HUES48 (cell line): ENCODE data around the gene MYADML2.
A peak's percentile ranks its signal among the peaks of the same experiment; 100 is the strongest.

Source experiments
- H3K27ac ChIP-seq: one replicate; pipeline ENCODE4 v1.7.0; 2013; ENCODE audit warnings: low read depth, low read length, inconsistent platforms
- H3K27me3 ChIP-seq: 2 replicates; pipeline ENCODE4 v1.6.1; 2013; ENCODE audit warnings: mild to moderate bottlenecking, low read length; ENCODE audit not compliant: control insufficient read depth, insufficient read depth
- H3K36me3 ChIP-seq: 2 replicates; pipeline ENCODE4 v1.6.1; 2013; ENCODE audit warnings: low read length; ENCODE audit not compliant: control insufficient read depth, insufficient read depth
- H3K4me1 ChIP-seq: 2 replicates; pipeline ENCODE4 v1.6.1; 2013; ENCODE audit warnings: mild to moderate bottlenecking, low read length; ENCODE audit not compliant: control insufficient read depth, insufficient read depth
- H3K4me3 ChIP-seq: 2 replicates; pipeline ENCODE4 v1.5.1; 2013; ENCODE audit warnings: mild to moderate bottlenecking, low read depth, low read length
- H3K9ac ChIP-seq: 2 replicates; pipeline ENCODE4 v1.6.1; 2013; ENCODE audit warnings: mild to moderate bottlenecking, low read depth, low read length, moderate library complexity
- H3K9me3 ChIP-seq: 2 replicates; pipeline ENCODE4 v1.6.1; 2013; ENCODE audit warnings: low read length; ENCODE audit not compliant: control insufficient read depth, insufficient read depth

Gene MYADML2

GRCh38 chr17:81931557-81932332, 15.3 kb downstream of the MYADML2 start:
- Histone ChIP-seq H3K27ac (no peak overlapping the region), H3K27me3 (peaks cover 12% of the 10 kb centered on the region; the same call in 1 of the 2 replicates), H3K4me3 (no peak overlapping the region), H3K9ac (no peak overlapping the region), H3K9me3 (no peaks in the 10 kb centered on the region), H3K36me3 (peaks cover 26% of the 10 kb centered on the region), H3K4me1 (no peaks in the 10 kb centered on the region)

GRCh38 chr17:81931189-81931556, 15.9 kb downstream of the MYADML2 start:
- no peak overlapping the region for H3K27ac ChIP-seq
- H3K4me3 ChIP-seq = no peak overlapping the region
- H3K4me1 ChIP-seq = peaks cover 2% of the 10 kb centered on the region; the same call in 1 of the 2 replicates
- no peak overlapping the region for H3K9ac ChIP-seq
- H3K27me3 ChIP-seq = peaks cover 12% of the 10 kb centered on the region; the same call in 1 of the 2 replicates
- H3K36me3 ChIP-seq = peaks cover 26% of the 10 kb centered on the region
- no peaks in the 10 kb centered on the region for H3K9me3 ChIP-seq

GRCh38 chr17:81930142-81931125, 16.6 kb downstream of the MYADML2 start:
- H3K4me1 ChIP-seq = peaks cover 7% of the 10 kb centered on the region; the same call in 1 of the 2 replicates
- H3K36me3 ChIP-seq = peaks cover 26% of the 10 kb centered on the region
- peaks cover 12% of the 10 kb centered on the region; the same call in 1 of the 2 replicates for H3K27me3 ChIP-seq
- no peak overlapping the region for H3K9ac ChIP-seq
- H3K27ac ChIP-seq = no peak overlapping the region
- H3K9me3 ChIP-seq = no peaks in the 10 kb centered on the region
- no peak overlapping the region for H3K4me3 ChIP-seq

GRCh38 chr17:81929253-81930141, 17.5 kb downstream of the MYADML2 start:
- Histone ChIP-seq H3K27me3 (peaks cover 12% of the 10 kb centered on the region; the same call in 1 of the 2 replicates), H3K36me3 (peaks cover 16% of the 10 kb centered on the region), H3K4me1 (peaks cover 15% of the 10 kb centered on the region), H3K4me3 (no peak overlapping the region), H3K9me3 (no peaks in the 10 kb centered on the region), H3K27ac (no peak overlapping the region), H3K9ac (no peak overlapping the region)

- Histone ChIP-seq H3K27ac (no peak overlapping the region), H3K9me3 (no peaks in the 10 kb centered on the region)
These were observed 18.3 kb downstream of the MYADML2 start for GRCh38 chr17:81928544-81929252.

GRCh38 chr17:81927653-81928543, 19.1 kb downstream of the MYADML2 start, which contains the start of gene MAFG:
Gene MAFG (minus strand): TSS chr17:81927735. CDS start chr17:81923185, 4,550 bp downstream.
- H3K4me1 ChIP-seq = peaks cover 29% of the 10 kb centered on the region
- peak within 1 kb of the TSS; percentile 88 for H3K27ac ChIP-seq

More at GRCh38 chr17:81928544-81929252, 18.3 kb downstream of the MYADML2 start:
- Histone ChIP-seq H3K4me3 (peak overlapping the region; percentile 73), H3K9ac (0 out of 2 replicates have a peak overlapping the region, but pooled peaks have one; percentile 41), H3K36me3 (peaks cover 8% of the 10 kb centered on the region), H3K4me1 (peaks cover 23% of the 10 kb centered on the region), H3K27me3 (peaks cover 12% of the 10 kb centered on the region; the same call in 1 of the 2 replicates)

GRCh38 chr17:81927152-81927652, 19.8 kb downstream of the MYADML2 start:
- peak overlapping the region; percentile 50 for H3K9ac ChIP-seq
- H3K36me3 ChIP-seq = peaks cover 7% of the 10 kb centered on the region
- H3K9me3 ChIP-seq = no peaks in the 10 kb centered on the region
- H3K4me3 ChIP-seq = peak overlapping the region; percentile 73
- peaks cover 32% of the 10 kb centered on the region for H3K4me1 ChIP-seq
- H3K27me3 ChIP-seq = peaks cover 12% of the 10 kb centered on the region; the same call in 1 of the 2 replicates
- peak overlapping the region; percentile 88 for H3K27ac ChIP-seq

More at GRCh38 chr17:81927653-81928543, 19.1 kb downstream of the MYADML2 start, which contains the start of gene MAFG:
- H3K27me3 ChIP-seq = peaks cover 12% of the 10 kb centered on the region; the same call in 1 of the 2 replicates
- H3K4me3 ChIP-seq = peak within 1 kb of the TSS; percentile 73
- no peaks in the 10 kb centered on the region for H3K9me3 ChIP-seq
- peaks cover under 1% of the 10 kb centered on the region; the same call in 1 of the 2 replicates for H3K36me3 ChIP-seq
- H3K9ac ChIP-seq = peak within 1 kb of the TSS; percentile 50

- Histone ChIP-seq H3K4me1 (peaks cover 32% of the 10 kb centered on the region), H3K27me3 (peaks cover 12% of the 10 kb centered on the region; the same call in 1 of the 2 replicates)
These were observed 20.4 kb downstream of the MYADML2 start for GRCh38 chr17:81926451-81927151.

More at GRCh38 chr17:81926451-81927151, 20.4 kb downstream of the MYADML2 start:
- peak overlapping the region; percentile 88 for H3K27ac ChIP-seq
- peak overlapping the region; percentile 50 for H3K9ac ChIP-seq
- H3K36me3 ChIP-seq = peaks cover 13% of the 10 kb centered on the region
- H3K9me3 ChIP-seq = no peaks in the 10 kb centered on the region
- H3K4me3 ChIP-seq = peak overlapping the region; percentile 66
